ENCODE measurements around the gene PTK6. TPM values are rescaled to one million over a fixed set of nuclear protein-coding genes. Genes with fewer than 3 reads are reported as not detected.

The PTK6 gene
- total RNA-seq, 1 experiment from 2014 or later = 0.40 TPM

DNA sequence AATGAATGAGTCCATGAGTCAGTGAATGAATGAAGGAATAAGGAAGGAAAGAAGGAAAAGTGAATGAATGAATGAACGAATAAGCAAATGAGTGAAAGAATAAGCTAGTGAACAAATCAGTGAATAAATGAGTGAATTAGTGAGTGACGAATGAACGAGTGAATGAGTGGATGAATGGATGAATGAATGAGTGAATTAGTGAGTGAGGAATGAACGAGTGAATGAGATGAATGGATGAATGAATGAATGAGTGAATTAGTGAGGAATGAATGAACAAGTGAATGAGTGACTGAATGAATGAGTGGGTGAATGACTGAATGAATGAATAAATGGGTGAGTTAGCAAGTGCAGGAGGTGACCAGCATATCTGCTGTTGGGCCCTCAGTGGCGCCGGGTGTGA is 6.6 kb upstream of the PTK6 start:
- DNase-seq (ENCODE audit: low read depth) = no peak

DNA sequence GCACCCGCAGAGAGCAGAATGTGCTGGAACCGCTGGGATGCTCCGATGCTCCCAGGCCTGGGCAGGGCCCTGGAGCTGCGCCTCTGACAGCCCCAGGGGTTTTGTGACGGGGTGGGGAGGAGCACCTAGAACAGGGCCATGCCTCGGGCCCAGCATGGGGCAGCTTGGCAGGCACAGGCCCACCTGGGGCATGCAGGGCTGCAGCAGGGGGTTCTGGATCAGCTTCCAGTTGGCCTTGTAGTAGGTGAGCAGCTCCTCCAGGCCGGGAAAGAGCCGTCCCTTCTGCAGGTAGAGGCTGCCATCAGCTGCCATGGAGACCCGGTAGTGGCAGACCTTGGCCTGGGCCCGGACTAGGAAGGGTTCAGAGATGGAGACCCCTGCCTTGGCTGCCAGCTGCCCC is 6.0 kb upstream of the PTK6 start:
- DNase-seq (ENCODE audit: low read depth) = no peak

DNA sequence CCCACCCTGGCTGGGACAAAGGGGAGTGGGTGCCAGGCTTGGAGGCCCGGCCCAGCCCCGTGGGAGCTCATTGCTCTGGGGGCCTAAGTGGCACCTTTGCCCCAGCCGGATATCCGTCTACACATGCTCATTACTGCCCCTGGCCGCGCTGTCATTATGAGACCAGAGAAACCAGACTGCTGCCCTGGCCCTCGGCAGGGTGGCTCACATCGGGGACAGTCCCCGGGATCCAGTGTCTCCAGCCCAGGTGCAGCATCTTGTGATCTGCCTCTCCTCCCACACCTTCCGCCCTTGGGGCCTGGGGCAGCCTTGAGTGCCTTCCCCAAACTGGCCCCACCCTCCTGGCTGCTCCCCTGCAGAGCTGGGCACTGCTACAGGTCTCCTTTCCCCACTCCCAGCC is 5.5 kb upstream of the PTK6 start:
- DNase-seq (ENCODE audit: low read depth) = no peak

DNA sequence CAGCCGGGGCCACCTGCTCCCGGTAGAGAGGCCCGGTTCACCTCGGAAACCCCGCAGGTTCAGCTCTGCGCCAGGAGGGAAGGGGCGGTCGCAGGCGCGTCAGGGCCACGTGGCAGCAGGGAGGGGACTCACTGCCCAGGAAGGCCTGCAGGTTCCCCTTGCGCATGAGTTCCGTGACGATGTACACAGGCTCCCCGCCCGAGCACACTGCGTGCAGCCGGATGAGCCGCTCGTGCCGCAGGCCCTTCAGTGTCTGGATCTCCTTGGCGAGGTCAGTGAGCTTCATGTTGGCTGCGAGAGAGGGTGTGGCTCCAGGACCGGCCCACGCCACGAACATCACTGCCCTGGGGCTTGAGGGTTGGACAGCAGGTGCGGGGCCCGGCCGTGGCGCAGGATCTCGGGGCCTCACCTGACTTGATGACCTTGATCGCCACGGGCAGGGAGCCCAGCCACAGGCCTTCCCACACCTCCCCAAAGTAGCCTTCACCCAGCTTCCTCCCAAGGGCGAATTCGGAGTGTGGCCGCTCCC is 4.9 kb upstream of the PTK6 start:
- DNase-seq (ENCODE audit: low read depth) = no peak

DNA sequence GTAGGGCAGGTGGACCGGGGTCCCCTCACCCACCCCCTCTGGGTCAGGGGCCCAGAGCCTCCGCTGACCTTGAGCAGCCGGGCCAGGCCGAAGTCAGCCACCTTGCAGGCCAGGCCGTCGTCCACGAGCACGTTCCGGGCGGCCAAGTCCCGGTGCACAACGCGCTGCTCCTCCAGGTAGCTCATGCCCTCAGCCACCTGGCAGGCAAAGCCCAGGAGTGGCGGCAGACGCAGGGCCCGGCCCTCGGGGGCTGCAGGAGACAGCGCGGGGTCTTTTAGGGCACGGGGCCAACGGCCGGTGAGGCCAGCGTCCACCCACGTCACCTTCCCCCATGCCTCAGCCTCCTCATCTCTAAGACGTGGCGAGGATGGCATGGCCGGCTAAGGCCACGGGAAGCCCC is 4.2 kb upstream of the PTK6 start:
- no peak for DNase-seq (ENCODE audit: low read depth)

DNA sequence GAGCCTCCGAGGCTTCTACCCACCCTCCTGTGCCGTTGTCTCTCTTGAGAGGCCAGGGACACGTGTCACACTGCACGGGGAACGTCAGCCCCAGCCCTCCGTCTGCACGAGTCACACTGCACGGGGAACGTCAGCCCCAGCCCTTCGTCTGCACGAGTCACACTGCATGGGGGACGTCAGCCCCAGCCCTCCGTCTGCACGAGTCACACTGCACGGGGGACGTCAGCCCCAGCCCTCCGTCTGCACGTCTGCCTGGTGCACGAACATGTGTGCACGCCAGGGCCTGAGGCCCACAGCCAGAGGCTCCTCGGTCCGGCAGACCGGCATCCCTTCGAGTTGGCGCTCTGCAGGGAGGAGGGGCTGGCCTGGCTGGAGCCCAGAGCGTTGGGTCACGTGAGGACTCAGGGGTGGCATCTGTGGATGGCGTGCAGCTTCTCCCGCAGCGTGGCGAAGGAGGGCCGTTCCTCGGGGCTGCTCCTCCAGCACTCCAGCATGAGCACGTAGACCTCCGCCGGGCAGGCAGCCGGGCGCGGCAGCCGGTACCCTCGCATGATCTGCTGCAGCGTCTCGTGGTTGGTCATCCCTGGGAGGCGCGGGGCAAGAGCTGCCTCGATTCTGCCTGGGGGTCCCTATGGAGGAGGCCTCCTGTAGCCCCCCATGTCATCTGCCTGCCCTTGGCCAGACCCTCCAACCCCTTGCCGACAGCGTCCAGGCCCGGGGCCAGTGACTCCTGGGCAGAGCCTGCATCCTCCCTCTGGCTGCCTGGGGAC is 3.4 kb upstream of the PTK6 start:
- no peak for DNase-seq (ENCODE audit: low read depth)

DNA sequence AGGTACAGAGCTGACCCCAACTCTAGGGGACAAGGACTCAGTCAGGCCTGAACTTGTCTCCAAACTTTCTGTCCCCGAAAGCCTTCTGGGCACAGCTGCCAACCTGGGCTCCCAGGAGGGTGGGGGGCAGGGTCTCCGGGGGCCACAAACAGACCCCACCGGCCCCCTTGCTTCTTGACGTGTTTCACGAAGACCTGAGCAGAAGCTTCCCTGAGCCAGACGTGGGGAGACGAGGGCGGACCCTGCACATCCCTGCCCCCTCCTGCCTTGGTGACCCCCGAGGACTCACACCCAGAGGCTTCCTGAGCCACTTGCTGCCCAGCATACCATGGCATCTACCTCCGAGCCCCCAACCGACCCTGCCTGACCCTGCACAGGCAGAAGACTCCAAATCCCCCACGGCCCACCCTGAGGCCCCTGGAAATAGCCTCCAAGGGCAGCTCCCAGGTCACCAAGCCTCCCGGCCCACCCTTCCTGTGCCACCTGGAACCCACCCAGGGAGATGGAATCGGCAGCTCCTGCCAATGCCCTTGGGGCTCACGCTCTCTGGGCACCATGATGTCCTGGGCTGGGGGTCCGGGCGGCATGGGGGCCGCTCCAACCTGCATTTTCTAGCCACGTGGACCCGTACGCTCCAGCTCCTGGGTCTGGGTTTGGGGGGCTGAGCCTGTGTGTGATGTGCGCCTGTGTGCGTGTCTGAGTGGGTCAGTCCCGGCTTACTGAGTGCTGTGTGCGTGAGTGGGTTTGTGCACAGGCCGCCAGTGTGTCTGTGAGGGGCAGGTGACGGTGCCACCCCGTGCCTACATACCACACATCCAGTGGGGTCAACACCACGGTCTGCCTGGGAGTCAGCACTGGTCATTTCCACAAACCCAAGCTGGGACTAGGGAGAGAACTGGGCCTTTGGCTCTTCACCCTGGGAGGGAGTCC is 2.5 kb upstream of the PTK6 start:
- no peak for DNase-seq (ENCODE audit: low read depth)

DNA sequence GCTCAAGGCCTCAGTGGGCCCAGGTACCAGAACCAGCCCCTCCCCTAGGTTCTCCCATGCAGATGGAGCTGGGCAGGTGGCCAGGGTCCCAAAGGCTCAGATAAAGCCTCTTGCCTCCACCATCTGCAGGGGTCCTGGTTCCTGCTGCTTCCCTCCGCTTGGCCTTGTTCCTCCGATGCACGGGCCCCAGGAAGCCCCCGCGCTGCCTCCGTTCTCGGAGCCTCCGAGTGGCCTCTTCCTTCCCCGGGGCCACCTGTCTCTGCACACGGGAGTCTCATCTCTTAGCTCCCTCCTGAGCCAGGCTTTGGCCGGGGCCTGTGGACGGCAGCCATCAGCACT is 1.9 kb upstream of the PTK6 start:
- no peak for DNase-seq (ENCODE audit: low read depth)

DNA sequence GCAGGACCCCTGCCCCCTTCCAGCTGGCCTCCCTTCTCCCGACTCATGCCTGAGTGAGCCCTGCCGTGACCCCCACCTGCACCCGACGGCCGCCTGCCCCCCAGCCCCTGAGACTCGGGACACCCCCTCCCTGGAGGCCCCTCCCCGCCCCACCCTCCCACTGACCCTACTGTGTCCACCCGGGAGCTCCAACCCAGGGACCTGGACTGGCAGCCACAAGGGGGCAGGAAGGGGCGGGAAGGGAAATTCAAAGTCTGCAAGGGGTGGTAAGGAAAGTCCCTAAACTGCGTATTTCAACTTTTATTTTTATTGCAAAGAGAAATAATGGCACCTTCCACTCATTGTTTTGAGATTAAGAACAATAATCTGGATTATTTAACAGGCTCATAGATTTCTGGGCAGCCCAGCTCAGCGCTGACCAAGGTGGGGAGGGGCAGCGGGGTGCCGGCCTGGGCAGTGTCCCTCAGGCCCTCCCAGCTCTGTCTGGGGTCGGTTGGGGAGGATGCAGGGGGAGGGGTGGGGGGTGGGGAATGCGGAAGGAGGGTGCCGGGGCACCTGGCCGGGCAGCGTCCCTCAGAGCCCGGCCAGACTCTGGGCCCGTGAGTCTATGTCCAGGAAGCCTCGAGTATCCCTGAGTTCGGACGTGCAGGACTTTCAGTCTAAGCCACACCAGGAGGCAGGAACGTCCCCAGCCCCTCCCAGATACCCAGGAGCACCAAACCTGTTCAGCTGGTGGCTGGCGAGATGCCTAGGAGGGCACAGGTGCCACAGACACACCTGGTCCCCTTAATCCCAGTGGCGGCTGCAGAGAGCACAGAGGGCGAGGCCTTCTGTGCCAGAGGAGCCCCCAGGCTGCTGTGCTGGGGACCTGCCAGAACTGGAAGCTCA is 1.3 kb upstream of the PTK6 start:
- DNase-seq (ENCODE audit: low read depth) = no peak

DNA sequence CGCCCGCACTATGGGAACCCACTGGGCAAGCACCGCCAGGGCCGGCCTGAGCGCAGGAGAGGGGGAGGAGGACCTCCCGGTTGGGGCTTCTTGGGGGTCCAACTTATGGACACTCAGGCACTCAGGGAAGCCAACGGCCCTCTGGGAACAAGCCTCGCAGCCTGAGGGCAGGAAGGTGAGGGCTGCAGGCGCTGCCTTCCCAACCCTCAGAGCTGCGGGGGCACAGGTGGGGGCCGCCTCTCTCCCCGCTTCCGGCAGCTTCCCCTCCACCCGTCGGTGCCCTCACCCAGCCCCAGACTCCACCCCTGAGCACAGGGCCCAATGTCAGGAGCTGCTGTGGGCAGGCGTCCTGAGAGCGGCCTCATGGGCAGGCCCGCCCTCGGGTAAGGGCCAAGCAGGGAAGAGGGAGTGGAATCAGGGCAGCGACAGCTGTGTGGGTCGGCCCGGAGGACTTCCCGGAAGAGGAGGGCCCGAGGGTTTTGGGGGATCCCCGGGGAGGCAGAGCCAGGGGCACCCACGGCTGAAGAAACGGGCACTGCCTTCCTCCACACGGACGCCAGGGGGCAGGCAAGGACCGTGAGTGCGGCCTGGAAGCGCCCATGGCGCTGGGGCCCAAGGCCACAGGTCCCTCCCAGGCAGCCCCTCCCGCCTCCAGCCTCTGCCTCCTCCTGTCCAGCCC is 488 bp upstream of the PTK6 start:
- DNase-seq (ENCODE audit: low read depth) = peak; percentile 98

DNA sequence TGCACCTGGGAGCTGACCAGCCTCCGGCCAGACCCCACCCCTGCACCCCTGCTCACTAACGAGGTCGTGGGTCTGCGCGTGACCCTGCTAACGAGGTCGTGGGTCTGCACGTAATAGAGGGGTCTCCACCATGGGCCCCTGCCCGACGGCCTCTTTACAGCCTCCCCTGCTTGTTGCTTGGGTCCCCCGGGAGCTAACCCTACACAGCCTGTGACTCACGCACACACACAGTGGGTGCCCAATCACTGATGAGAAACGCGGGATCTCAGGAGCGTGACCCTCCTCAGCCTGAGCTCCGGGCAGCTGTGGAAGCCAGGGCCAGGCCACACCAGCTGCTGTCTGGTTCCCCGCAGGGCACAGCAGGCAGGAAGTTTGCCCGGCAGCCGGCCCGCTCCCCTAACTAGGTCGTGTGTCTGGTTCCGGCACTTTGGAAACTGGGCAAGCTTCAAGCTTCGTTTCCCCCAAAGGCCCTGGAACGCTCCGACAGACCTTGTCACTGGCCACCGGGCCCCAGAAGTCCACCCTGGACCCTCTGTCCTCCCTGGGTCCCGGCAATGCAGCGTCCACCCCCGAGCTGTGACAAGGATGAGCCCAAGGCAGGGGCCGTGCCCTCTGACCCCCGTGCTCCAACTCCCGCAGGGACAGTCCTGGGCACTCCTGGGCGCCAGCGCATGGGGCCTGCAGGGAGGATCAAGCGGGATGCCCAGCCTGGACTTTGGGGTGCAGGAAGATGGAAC is 767 bp downstream of the PTK6 start:
- DNase-seq (ENCODE audit: low read depth) = peak; percentile 96

DNA sequence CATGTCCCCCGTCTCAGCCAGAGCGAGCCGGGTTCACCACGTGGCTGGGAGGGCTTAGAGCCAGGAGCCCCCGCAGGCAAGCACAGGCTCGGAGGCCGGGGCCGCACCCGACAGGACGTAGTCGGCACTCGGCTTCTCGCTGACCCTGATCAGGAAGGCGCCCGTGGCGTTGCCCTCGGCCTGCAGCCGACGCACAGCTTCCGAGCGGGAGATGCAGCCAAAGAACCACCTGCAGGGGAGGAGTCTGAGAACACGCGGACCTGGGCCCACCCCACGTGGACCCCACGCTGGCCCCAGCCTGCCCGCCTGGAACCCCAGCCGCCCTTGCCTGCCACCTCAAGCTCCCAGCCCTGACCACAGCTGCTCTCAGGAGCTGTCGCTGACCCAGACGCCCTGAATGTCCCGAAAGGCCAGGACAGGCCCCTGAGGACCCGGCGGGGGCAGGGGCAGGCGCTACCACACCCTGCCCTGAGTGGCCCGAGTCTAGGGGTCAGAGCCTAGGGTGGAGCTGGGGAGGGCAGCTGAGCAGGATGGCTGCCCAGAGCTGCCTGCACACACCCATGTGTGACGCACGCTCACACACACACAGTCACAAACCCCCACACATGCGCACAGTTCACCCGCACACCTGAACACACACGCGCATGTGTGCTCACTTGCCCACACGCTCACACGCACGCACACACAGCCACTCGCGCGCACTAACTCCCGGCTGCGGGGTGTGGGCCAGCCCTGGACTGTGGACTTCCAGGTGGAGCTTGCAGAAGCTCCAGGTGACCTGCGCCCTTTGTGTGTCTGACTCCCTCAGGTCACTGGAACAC is 2.1 kb downstream of the PTK6 start:
- DNase-seq (ENCODE audit: low read depth) = no peak

DNA sequence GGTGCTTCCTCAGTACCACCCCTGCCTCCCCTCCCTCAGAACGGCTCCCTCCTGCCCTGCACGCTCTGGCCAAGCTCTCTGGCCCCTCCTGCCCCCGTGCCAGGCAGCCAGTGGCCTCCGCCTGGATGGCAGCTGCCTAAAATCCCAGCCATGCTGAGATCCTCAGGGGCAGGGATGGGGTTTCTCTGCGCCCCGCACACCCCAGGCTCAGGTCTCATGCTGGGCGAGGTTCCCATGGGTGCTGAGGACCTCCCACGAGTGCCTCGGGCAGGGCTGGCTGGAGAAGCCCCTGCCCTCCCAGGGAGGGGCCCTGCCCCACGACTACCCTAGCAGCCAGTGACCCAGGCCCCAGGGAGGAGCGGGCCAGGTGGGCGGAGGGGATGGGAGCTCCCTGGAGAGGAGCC is 2.7 kb downstream of the PTK6 start:
- DNase-seq (ENCODE audit: low read depth) = no peak

DNA sequence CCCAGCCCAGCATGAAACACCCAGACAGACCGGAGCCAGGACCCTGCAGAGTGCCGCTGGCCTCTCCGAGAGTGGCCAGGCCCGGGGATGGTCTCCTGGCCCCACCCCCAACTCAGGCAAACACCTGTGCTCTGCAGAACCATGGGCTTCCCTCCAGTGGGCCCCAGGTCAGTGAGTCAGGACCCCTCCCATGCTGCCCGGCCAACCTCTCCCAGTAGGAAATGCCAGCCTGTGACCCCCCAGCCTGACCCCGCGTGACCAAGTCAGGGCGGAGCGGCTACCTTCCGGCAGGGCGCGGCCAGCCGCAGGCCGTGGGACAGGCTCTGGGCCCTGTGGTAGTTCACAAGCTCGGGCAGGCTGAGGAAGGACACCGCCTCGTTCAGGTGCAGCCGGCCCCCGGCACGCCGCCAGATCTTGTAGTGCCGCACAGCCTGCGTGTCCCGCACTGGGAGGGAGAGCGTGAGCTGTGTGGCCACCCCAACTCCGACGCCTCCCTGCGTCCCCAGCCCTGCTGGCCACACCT is 3.2 kb downstream of the PTK6 start:
- no peak for DNase-seq (ENCODE audit: low read depth)

DNA sequence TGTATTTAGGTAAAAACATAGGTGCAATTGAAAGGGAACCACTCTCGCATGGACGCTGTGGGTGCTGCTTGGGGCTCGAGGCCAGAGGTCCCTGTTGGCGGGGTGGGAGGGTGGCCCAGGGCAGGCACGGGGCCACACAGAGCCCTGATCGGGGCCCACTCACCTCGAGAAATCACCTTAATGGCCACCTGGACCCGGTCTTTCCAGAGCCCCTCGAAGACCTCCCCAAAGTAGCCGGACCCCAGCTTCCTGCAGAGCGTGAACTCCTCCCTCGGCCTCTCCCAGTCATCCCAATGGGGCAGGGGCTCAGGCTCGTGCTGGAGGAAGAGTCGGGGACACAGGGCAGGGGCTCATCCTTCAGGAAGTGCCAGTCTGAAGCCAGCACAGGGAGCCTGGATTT is 3.8 kb downstream of the PTK6 start:
- no peak for DNase-seq (ENCODE audit: low read depth)

DNA sequence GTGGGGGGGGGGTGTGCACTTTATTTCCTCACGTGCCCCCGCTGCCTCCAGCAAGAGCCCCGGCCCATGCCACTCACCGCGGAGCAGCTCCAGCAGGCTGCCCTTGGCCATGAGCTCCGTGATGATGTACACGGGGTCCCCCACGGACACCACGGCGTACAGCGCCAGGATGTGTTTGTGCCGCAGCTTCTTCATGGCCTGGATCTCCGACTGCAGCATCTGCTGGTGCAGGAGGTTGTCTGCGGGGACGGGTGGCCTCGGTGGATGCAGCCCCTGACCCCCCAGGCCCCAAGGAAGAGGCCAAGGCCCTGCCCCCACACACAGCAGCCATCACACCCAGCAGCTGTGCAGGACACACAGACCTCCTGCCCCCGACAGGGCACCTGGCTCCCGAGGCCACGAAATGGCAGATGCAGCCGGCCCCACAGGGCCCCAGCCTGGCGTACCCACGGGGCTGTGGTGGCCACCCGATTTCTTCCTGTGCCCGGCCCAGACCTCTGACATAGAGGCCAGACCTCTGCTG is 4.7 kb downstream of the PTK6 start:
- DNase-seq (ENCODE audit: low read depth) = no peak

DNA sequence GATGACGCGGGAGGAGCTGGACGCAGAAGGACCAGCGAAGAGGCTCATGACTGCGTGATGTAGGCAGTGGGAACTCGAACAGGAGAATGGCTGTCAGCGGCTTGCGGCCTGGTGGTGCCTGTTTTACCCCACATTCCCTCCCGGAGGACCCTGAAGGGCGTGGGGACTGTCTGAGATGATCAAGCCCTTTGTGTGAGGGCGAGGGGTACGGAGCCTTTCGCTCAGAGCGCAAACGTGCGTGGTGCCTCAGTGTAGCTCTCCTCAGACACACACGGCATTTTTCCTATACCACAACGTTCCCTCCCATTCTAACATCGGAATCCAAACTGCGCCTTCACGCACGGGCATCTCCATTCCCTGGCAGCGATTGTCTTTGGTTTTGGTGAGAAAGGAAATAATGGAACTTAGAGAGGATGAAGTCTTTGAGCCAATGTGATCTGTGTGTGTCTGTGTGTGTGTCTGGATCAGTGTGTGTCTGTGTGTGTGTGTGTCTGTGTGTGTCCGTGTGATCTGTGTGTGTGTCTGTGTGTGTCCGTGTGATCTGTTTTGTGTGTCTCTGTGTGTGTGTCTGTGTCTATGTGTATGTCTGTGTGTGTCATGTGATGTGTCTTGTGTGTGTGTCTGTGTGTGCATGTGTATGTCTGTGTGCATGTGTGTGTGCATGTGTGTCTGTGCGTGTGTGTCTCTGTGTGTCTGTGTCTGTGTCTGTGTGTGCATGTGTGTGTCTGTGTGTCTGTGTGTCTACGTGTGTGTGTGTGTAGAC is 5.3 kb downstream of the PTK6 start:
- no peak for DNase-seq (ENCODE audit: low read depth)

DNA sequence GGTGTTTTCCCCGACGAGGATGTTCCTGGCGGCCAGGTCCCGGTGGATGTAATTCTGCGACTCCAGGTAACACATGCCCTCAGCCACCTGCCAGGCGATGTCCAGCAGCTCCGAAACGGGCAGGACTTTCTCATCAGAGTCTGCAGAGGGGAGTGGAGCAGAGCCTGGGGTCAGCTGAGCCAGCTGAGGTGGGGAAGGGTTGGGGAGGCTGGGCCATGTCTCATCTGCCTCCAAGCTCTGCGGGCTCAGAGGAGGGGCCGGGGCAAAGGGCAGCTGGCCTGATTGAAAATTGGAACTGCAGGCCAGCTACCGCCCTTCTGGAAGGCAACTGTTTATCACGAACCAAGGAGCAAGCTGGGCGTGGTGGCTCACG is 6.4 kb downstream of the PTK6 start:
- no peak for DNase-seq (ENCODE audit: low read depth)
